Peyer's patch (tissue), 4 donors: ENCODE results near the gene CAPN7. TPM values are rescaled to one million over a fixed set of nuclear protein-coding genes. Genes with fewer than 3 reads are reported as not detected.

Experiments
- DNase-seq, 3 donors: peaks; one replicate each; pipeline ENCODE4 v3.0.0-alpha.2; 2017 to 2019
- H3K27ac ChIP-seq, 4 donors: fragments of 200-600 bp; sonication (generic); one replicate each; pipeline ENCODE4 v1.5.1; 2016 to 2019
- H3K27me3 ChIP-seq, 2 donors: fragments of 200-600 bp; sonication (generic); one replicate each; pipeline ENCODE4 v1.5.1; 2019
- H3K36me3 ChIP-seq, 3 donors: fragments of 200-600 bp; sonication (generic); one replicate each; pipeline ENCODE4 v1.5.1; 2016 to 2019
- H3K4me1 ChIP-seq, 4 donors: fragments of 200-600 bp; sonication (generic); one replicate each; pipeline ENCODE4 v1.5.1; 2016 to 2019
- H3K4me3 ChIP-seq, 4 donors: fragments of 200-600 bp; sonication (generic); 1 replicate in 3 of 4; 2 replicates in 1 of 4; pipeline ENCODE4 v1.5.1; 2016 to 2019; ENCODE audit warnings: mild to moderate bottlenecking in 1 of 4
- H3K9me3 ChIP-seq, 4 donors: fragments of 200-600 bp; sonication (generic); one replicate each; pipeline ENCODE4 v1.5.1; 2016 to 2019; ENCODE audit warnings: mild to moderate bottlenecking in 1 of 4
- POLR2A ChIP-seq, 2 donors: fragments of 450-650 bp; IDR thresholded peaks; one replicate each; pipeline ENCODE4 v1.5.1; 2017; ENCODE audit warnings: antibody characterized with exemption in 2 of 2, mild to moderate bottlenecking in 2 of 2, moderate library complexity in 2 of 2
- total RNA-seq, 4 donors: library from RNA; depleted of rRNA; stranded (reverse); fragments of >200 nt; gene quantifications; one replicate each; pipeline ENCODE4 v1.1.0, GENCODE V29; 2016
- TF ChIP-seq, protein P1 (sequence below), 6 experiments: fragments of 450-650 bp in 4 of 6; fragments of 200-600 bp in 2 of 6; sonication (generic) in 1 of 6; IDR thresholded peaks; one replicate each; pipeline ENCODE4 v1.5.1; 2017 to 2019; ENCODE audit warnings: antibody characterized with exemption in 6 of 6, mild to moderate bottlenecking in 3 of 6, moderate library complexity in 1 of 6

The CAPN7 gene
- total RNA-seq, 4 donors from 2014 or later = 50.3 to 115 (median 69.3) TPM

DNA sequence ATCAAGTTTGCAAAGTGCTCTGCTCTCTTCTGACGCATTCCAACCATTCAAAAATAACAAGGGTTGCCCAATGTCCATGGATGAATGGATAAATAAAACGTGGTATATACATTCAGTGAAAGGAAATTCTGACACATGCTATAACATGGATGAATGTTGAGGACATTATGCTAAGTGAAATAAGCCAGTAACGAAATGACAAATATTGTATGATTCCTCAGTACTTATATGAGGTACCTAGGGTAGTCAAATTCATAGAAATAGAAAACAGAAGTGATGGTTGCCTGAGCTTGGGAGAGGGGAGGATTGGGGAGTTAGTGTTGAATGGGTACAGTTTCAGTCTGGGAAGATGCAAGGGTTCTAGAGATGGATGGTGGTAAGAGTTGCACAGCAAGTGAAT lies 92.5 kb downstream of the CAPN7 start:
- no peaks in the 10 kb centered on the region for H3K9me3 ChIP-seq
- no peaks in the 10 kb centered on the region for H3K27me3 ChIP-seq
- H3K4me1 ChIP-seq = peaks cover 0 to 16% (median 0%) of the 10 kb centered on the region in 4 donors
- TF ChIP-seq, protein P1, sequence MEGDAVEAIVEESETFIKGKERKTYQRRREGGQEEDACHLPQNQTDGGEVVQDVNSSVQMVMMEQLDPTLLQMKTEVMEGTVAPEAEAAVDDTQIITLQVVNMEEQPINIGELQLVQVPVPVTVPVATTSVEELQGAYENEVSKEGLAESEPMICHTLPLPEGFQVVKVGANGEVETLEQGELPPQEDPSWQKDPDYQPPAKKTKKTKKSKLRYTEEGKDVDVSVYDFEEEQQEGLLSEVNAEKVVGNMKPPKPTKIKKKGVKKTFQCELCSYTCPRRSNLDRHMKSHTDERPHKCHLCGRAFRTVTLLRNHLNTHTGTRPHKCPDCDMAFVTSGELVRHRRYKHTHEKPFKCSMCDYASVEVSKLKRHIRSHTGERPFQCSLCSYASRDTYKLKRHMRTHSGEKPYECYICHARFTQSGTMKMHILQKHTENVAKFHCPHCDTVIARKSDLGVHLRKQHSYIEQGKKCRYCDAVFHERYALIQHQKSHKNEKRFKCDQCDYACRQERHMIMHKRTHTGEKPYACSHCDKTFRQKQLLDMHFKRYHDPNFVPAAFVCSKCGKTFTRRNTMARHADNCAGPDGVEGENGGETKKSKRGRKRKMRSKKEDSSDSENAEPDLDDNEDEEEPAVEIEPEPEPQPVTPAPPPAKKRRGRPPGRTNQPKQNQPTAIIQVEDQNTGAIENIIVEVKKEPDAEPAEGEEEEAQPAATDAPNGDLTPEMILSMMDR (IDR thresholded peaks at IDR 0.05) = no peak
- TF ChIP-seq POLR2A (IDR thresholded peaks at IDR 0.05) = no peak
- peaks cover 0 to 6% (median 0%) of the 10 kb centered on the region in 3 donors for H3K36me3 ChIP-seq
- no peak overlapping the region for H3K4me3 ChIP-seq
- DNase-seq = no peak
- no peak overlapping the region for H3K27ac ChIP-seq

DNA sequence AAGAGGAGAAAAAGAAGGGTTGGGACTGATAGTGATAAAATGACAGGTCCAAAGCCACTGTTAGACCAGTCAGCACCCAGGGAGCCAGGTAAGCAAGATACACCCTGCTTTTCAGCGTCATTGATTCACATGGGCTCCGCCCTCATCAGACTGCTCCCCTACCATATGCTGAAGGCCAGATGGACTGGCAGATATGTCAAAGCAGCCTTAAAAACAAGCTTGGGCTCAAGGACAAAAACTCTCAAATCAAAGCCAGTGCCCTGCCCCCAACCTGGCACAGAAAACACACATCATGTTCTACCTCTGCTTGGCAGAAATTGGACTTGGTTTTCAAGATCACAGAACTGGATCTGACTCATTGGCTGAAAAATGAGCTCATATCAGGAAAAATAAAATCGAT lies 93.0 kb downstream of the CAPN7 start:
- DNase-seq = peak in 1 of 3 donors; percentile 42
- H3K36me3 ChIP-seq = peaks cover 0 to 8% (median 0%) of the 10 kb centered on the region in 3 donors
- no peak overlapping the region for H3K27ac ChIP-seq
- no peak for TF ChIP-seq POLR2A (IDR thresholded peaks at IDR 0.05)
- TF ChIP-seq, protein P1 (IDR thresholded peaks at IDR 0.05) = no peak
- H3K27me3 ChIP-seq = no peaks in the 10 kb centered on the region
- no peaks in the 10 kb centered on the region for H3K9me3 ChIP-seq
- peaks cover 0 to 16% (median 0%) of the 10 kb centered on the region in 4 donors for H3K4me1 ChIP-seq
- H3K4me3 ChIP-seq = no peak overlapping the region

DNA sequence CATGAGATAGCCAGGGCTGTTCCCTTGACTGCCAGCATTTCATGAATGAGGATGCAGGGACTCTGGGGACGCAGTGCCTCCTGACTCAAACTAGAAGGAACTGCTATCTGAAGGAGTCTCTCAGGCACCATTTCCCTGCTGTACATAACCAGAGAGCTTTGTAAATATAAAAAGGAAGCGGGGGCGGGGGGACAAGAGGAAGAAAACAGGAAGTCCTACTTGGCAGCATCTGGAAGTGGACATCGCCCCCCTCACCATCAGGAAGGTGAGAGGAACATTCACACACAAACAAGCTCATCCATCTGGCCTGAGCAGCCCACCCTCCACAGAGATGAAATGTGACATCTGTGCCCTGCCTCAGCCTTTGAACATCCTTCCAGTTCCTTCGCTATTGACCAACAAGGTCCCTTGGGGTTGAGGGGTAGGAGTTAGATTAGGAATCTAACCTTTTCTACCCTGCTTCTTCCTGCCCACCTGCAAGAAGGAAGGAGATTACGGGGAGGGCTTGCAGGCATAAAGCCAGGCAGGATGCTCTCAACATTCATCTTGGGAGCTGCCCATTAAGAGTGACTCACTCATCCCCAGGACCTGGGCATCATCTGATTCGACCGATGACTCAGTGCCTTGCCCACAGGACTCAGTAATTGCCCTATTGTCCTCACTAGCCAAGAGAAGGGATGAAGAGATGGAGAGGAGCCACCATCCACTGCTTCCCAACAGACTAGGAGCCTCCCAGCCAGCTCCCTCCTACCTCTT lies 94.5 kb downstream of the CAPN7 start:
- Histone ChIP-seq H3K27me3 (no peaks in the 10 kb centered on the region), H3K9me3 (no peaks in the 10 kb centered on the region), H3K4me1 (peaks cover 0 to 9% (median 0%) of the 10 kb centered on the region in 4 donors), H3K27ac (peak overlapping the region in 2 of 4 donors; percentile 37 to 39), H3K36me3 (peaks cover 0 to 8% (median 0%) of the 10 kb centered on the region in 3 donors), H3K4me3 (no peak overlapping the region)
- TF ChIP-seq POLR2A (IDR thresholded peaks at IDR 0.05) = no peak
- TF ChIP-seq, protein P1 (IDR thresholded peaks at IDR 0.05) = no peak
- peak in 1 of 3 donors; percentile 55 for DNase-seq

DNA sequence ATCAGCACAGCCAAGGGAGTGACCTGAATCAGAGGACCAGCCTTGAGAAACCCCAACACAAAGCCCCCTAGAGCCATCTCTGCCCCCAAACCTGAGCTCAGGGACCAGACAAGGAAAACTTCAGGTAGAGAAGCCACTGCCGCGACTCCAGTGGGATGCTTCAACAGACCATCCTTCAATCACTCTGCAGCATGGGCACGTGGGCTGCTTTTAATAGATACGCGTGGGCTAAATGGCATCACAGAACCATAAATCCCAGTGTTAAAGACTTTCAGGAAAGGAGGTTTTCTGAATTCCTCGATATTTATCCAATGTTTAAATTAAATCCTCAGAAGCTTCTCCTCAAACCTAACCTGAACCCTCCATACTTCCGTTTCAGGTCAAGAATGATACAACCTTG lies 95.7 kb downstream of the CAPN7 start:
- no peak for TF ChIP-seq POLR2A (IDR thresholded peaks at IDR 0.05)
- TF ChIP-seq, protein P1 (IDR thresholded peaks at IDR 0.05) = no peak
- H3K27ac ChIP-seq = no peak overlapping the region
- no peak overlapping the region for H3K4me3 ChIP-seq
- peak in 1 of 3 donors; percentile 23 for DNase-seq
- H3K4me1 ChIP-seq = peaks cover 0 to 6% (median 0%) of the 10 kb centered on the region in 4 donors
- peaks cover 0 to 8% (median 0%) of the 10 kb centered on the region in 3 donors for H3K36me3 ChIP-seq
- H3K27me3 ChIP-seq = no peaks in the 10 kb centered on the region
- H3K9me3 ChIP-seq = no peaks in the 10 kb centered on the region

Other genes with a start within 250 kb of the CAPN7 start
- gene MRPS25, start 140.9 kb upstream of the CAPN7 start, total RNA-seq = 100 to 1,000 TPM in 1 of 4 donors, 10 to 100 TPM in 3; 49.6 to 120 (median 94.2) TPM
- gene RBSN, start 107.1 kb upstream of the CAPN7 start, total RNA-seq = 10 to 100 TPM; 17.2 to 94.9 (median 32.1) TPM
- 10 to 100 TPM; 12.8 to 64.4 (median 16.0) TPM for gene SH3BP5, start 126.3 kb downstream of the CAPN7 start, total RNA-seq
- gene METTL6, start 221.3 kb downstream of the CAPN7 start, total RNA-seq = 10 to 100 TPM in 3 of 4 donors, 1 to 10 TPM in 1; 9.5 to 16.2 (median 13.4) TPM
- gene EAF1, start 221.4 kb downstream of the CAPN7 start, total RNA-seq = 10 to 100 TPM; 27.1 to 45.4 (median 33.0) TPM